Activated CD8-positive, alpha-beta memory T cell treated with anti-CD3 and anti-CD28 coated beads for 24 hours (primary cell): Measurements from ENCODE around the gene TRIM33.
"Not testable (repeated sequence)": the region's sequence is repeated elsewhere in the genome, so short reads cannot be mapped to it uniquely, and the experiment has no call there.

Experiments
- DNase-seq: peaks from one replicate; pipeline ENCODE4 v3.0.0-alpha.2; 2020

The TRIM33 gene

DNA sequence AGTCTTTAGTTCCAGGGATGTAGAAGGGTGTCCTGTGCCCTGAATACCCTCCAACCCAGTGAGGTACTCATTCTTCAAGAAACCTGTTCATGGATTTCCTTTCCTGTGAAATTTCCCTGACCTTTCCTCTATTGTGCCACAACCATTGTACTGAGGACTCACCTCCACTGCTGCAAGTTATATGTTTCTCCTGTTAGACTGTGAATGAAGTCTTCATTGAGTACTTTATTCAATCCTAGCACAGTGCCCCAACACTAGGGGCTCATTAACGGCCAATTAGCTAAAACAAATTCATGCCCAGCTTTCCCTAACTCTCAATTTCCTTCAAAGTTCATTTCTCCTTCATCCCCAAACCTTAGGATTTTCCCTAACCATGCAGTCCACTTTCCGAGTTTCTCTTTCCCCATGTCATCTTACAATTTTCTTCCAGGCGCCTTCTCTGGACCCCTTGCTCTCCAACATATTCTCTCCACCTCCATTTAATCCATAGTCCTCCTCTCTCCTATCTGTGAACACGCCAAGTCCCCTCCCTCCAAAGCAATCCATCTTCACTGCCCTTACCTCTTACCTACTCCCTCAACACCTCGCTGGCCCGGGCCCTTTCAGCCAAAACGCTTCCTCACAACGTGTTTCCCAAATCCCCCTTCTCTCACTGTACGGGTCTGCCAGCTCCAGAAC, 1.3 kb downstream of the TRIM33 start:
- no peak for DNase-seq

GRCh38 chr1:114508386-114508898, 2.6 kb downstream of the TRIM33 start:
- no peak for DNase-seq

DNA sequence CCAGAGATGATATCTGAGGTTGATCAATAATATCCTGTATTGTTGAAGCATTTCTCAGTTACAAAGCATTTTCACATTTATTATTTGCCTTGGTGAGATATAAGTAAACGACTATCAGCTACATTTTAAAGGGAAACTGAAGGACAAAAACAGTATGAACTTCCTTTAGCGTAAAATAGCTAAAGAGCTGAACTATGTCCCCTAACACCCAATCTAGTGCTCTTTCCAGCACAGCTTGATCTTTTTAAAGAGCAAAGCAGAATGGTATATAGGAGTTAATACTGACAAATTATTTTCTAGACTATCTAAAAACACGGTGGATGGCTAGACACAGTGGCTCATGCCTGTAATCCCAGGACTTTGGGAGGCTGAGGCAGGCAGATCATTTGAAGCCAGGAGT, 3.5 kb downstream of the TRIM33 start:
- no peak for DNase-seq

- no peak for DNase-seq
Observed at GRCh38 chr1:114505148-114505561, 5.8 kb downstream of the TRIM33 start.

DNA sequence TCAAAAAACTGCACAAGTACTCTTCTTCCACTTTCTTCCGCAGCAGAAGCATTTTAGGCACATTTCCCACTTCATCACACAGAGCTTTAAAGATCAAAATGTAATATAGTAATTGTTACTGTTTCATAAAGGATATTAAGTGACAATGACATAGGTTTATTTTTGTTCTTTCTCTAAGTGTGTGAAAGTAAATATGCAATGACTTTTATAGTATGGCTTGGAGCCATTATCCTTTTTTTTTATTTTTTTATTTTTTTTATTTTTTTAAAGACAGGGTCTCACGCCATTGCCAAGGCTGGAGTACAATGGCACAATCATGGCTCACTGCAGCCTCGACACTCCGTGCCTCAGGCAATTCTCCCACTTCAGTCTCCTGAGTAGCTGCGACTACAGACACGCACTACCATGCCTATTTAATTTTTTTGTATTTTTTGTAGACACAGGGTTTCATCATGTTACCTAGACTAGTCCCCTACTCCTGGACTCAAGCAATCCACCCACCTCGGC, 7.0 kb downstream of the TRIM33 start:
- no peak for DNase-seq

DNA sequence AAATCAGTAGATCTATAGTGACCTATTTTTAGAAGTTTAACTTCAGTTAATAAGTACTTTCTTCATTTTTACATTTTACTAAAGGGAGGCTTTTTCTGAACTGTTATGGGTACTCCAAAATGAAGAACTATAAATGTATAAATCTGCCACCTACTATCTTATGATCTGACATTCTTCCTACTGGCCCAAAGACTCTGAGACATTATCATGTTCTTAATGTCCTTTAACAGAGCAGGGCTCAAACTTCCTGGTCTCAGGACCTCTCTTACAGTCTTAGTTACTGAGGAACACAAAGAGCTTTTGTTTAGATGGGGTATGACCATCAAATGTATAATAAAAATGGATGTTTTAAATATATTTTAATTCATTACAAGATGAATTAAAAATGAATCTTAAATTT, 8.9 kb downstream of the TRIM33 start:
- no peak for DNase-seq

- DNase-seq: no peak
Observed at GRCh38 chr1:114499478-114499877, 11.5 kb downstream of the TRIM33 start.

GRCh38 chr1:114496089-114496488, 14.9 kb downstream of the TRIM33 start:
- DNase-seq: no peak

- DNase-seq: no peak
Observed at GRCh38 chr1:114495486-114495885, 15.5 kb downstream of the TRIM33 start.

DNA sequence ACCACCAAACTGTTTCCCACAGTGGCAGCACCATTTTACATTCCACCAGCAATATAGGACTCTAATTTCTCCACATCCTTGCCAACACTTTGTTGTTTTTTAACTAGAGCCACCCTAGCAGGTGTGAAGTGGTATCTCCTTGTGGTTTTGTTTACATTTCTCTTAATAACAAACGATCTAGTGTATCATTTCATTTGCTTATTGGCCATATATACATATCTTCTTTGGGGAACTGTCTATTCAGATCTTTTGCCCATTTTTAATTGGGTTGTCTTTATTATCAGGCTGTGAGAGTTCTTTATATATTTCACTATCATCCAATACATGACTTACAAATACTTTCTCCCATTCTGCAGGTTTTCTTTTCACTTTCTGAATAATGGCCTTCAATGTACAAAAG, 18.0 kb downstream of the TRIM33 start:
- DNase-seq: no peak

- DNase-seq: no peak
Observed at GRCh38 chr1:114490274-114490693, 20.7 kb downstream of the TRIM33 start.

DNA sequence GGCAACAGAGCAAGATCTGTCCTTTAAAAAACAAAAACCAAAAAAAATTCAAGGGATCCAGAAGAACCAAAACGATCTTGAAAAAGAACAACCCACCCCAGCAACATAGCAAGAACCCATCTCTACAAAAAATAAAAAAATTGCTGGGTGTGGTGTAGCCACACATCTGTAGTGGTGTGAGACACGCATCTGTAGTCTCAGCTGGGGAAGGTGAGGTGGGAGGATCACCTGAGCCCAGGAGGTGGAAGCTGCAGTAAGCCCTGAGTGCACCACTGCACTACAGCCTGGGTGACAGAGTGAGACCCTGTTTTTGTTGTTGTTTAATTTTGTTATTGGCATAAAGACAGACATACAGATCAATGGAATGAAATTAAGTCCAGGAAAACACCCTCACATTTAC, 22.3 kb downstream of the TRIM33 start:
- DNase-seq: no peak

DNA sequence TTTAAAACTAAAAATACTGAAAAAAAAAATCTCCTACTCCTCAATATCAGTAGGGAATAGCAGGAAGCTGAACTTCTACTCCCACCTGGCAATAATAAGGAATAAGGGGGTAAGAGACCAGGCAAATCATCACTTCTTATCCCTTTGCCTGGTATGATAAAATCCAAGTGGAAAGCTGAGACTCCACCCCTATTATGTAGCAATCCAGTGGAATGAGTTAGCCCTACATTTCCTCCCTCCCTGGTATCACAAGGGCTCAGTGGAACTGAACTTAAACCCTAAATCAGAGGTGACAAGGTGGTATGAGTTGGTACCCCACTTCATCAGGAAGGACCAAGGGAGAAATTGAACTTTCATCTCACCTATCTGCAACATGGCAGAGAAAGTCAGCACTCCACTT, 25.7 kb downstream of the TRIM33 start:
- DNase-seq: no peak

DNA sequence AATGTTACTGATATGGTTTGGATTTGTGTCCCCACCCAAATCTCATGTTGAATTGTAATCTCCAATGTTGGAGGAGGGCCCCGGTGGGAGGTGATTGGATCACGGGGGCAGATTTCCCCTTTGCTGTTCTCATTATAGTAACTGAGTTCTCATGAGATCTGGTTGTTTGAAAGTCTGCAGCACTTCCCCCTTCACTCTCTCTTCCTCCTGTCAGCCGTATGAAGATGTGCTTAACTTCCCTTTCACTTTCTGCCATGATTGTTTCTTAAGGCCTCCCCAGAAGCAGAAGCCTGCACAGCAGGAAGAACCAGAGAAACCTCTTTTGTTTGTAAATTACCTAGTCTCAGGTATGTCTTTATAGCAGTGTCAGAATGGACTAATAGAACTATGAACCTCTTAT, 28.4 kb downstream of the TRIM33 start:
- no peak for DNase-seq

GRCh38 chr1:114479636-114480035, 31.4 kb downstream of the TRIM33 start:
- not testable (repeated sequence) for DNase-seq

GRCh38 chr1:114479134-114479533, 31.9 kb downstream of the TRIM33 start:
- DNase-seq: no peak

DNA sequence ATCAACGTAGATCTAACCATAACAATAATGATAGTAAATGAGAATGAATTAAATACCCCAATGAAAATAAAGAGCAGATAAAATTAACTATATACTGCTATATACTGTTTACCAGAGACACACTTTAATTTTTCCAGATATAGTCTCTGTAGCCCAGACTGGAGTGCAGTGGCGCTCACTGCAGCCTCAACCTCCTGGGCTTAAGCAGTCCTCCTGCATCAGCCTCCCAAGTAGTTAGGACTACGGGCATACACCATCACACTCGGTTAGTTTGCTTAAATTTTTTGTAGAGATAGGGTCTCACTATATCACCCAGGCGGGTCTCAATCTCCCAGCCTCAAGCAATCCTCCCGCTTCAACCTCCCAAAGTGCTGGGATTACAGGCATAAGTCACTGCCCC, 37.2 kb downstream of the TRIM33 start:
- no peak for DNase-seq

DNA sequence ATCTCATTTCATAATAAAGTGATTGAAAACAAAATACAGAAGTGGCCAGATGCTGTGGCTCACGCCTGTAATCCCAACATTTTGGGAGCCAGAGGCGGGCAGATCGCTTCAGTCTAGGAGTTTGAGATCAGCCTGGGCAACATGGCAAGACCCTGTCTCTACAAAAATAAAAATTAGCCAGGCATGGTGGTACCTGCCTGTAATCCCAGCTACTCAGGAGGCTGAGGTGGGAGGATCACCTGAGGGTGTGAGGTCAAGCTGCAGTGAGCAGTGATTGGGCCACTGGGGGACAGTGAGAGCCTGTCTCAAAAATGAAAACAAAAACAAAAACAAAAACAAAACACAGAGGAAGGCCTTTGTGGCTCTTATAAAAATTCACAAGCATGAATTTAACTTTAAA, 38.6 kb downstream of the TRIM33 start:
- no peak for DNase-seq

- DNase-seq: no peak
Observed at GRCh38 chr1:114470681-114471080, 40.3 kb downstream of the TRIM33 start.

GRCh38 chr1:114468710-114469468, 42.1 kb downstream of the TRIM33 start:
- no peak for DNase-seq

DNA sequence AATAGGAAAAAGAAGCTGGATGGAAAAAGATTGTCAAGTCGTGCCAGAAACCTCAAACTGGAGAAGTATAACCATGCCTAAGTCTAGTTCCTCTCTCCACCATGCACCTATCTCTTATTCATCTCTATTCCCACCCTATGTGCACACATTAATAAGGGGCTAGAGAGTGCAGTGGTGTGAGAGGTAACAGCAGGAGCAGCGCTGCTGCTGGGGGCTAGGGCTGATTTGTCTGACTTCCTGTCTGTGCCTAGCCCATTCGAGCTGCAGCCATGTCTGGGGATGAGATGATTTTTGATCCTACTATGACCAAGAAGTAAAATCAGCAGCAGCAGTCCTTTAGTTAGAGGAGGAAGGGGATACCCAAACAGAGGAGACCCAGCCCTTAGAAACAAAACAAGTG, 43.0 kb downstream of the TRIM33 start:
- DNase-seq: no peak

DNA sequence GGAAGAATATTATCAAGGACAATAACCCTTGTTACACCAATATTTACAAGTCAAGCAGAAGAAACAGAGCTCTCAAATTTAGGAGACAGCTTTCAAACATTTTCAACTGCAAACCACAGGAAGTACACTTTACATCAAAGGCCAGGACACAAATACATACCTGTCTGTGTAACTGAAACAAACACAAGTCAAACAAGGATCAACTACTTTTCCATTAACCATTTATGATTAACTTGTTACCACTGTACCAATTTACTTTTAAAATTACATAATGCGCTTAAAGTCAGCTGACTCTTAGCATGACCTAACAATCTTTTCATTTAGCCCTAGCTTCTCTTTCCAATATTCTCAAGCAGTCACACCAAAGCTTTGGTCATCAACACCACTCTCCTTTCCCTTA, 43.5 kb downstream of the TRIM33 start:
- no peak for DNase-seq

DNA sequence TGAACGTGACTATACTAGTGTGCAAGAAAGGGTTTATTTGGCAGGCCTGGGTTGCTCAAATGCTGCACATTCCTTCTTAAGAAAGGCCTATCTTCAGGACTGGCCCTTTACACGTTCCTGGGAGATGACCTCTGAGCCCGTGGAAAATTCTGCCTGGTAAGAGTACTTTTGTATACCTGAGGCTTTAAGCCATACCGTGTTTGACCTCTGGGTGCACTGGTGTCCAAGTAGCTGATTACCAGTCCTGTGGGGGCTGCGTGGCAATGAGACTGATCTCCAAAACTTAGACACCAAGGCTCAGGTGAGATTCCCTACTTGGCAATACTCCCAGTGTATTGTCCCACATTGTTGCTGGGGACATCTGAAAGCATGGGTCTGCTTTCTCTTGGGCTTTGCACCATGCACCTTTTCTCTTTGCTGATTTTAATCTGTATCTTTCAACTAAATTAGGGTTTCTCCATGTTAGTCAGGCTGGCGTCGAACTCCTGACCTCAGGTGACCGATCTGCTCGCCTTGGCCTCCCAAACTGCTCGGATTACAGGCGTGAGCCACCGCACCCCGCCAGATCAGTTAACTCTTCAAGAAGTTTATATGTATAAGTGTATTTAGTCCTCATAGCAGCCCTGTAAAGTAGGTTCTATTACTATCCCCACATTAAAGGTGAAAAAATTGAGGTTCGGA, 44.5 kb downstream of the TRIM33 start:
- DNase-seq: no peak

- no peak for DNase-seq
Observed at GRCh38 chr1:114462963-114463362, 48.0 kb downstream of the TRIM33 start.
